RWPE1 (cell line): ENCODE measurements around the gene MTHFSD.

ENCODE experiments used
- CTCF ChIA-PET: fragments of 350-600 bp; sonication (Branson Sonifier 250); formaldehyde crosslinking; extraction: SDS; loops from one replicate; lab custom pipeline; 2021; lab: Yijun Ruan, JAX
- POLR2A ChIA-PET: fragments of 400-600 bp; formaldehyde crosslinking; extraction: SDS; loops from one replicate; lab custom pipeline; 2020; ENCODE audit warnings: antibody characterized with exemption; ENCODE audit not compliant: low non-redundant PET; lab: Yijun Ruan, JAX
- DNase-seq: peaks from one replicate; pipeline ENCODE4 v3.0.0; 2012; ENCODE audit warnings: low spot score
- H3K27ac ChIP-seq: fragments of 450-650 bp; 2 replicates; pipeline ENCODE4 v1.5.1; 2017
- TF ChIP-seq, protein P1 (sequence below): fragments of 450-650 bp; conservative IDR thresholded peaks from 2 replicates; pipeline ENCODE4 v1.5.1; 2017; ENCODE audit warnings: low read depth, mild to moderate bottlenecking

The MTHFSD gene

DNA sequence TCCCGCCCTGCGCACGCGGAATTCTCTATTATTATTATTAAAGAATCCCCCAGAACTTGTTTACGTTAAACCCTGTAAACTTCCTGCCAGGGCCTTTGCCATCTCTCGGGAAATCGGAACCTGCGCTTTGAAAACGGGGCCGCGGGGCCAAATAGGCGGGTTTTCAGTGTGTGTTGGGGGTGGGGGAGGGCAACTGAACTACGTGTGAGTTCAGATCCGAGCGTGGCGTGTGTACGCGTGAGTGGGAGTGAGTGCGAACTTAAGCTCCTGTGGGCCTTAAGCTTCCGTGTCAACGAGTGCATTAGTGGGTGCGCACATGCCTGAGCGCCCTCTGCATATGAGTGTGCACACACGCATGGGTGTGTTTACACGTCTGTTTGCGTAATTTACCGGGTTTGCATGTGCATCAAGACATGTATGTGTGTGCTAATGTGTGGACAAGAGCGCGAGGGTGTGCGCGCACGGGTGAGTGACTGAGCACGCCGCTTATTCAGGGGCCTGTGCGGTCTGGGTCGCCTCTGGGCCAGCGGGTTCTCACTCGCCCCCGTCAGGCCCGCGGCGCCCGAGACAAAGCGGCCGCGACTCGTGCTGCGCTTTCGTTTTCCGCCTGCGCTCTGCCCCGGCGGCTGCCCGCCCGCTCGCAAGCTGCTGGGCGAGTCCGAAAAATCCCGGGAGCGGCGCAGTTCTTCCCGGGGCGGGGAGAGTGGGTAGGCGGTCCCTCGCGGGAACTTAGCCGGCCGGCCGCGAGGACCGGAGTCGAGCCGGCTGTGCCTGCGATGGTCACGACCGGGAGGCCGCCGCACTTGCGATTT lies 45.9 kb downstream of the MTHFSD start:
- ChIA-PET POLR2A (interaction anchor here (0.6 kb wide), 1 partner anchor 162 kb away, joined by 4 read pairs; no protein-coding TSS in a partner anchor), CTCF (interaction anchor here (0.6 to 1.0 kb wide), 3 partner anchors 168 to 433 kb away, joined by 3 to 8 read pairs (median 5); no protein-coding TSS in a partner anchor)
- no peak overlapping the region for H3K27ac ChIP-seq
- peak; percentile 34 for DNase-seq
- TF ChIP-seq, protein P1, sequence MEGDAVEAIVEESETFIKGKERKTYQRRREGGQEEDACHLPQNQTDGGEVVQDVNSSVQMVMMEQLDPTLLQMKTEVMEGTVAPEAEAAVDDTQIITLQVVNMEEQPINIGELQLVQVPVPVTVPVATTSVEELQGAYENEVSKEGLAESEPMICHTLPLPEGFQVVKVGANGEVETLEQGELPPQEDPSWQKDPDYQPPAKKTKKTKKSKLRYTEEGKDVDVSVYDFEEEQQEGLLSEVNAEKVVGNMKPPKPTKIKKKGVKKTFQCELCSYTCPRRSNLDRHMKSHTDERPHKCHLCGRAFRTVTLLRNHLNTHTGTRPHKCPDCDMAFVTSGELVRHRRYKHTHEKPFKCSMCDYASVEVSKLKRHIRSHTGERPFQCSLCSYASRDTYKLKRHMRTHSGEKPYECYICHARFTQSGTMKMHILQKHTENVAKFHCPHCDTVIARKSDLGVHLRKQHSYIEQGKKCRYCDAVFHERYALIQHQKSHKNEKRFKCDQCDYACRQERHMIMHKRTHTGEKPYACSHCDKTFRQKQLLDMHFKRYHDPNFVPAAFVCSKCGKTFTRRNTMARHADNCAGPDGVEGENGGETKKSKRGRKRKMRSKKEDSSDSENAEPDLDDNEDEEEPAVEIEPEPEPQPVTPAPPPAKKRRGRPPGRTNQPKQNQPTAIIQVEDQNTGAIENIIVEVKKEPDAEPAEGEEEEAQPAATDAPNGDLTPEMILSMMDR: no peak

DNA sequence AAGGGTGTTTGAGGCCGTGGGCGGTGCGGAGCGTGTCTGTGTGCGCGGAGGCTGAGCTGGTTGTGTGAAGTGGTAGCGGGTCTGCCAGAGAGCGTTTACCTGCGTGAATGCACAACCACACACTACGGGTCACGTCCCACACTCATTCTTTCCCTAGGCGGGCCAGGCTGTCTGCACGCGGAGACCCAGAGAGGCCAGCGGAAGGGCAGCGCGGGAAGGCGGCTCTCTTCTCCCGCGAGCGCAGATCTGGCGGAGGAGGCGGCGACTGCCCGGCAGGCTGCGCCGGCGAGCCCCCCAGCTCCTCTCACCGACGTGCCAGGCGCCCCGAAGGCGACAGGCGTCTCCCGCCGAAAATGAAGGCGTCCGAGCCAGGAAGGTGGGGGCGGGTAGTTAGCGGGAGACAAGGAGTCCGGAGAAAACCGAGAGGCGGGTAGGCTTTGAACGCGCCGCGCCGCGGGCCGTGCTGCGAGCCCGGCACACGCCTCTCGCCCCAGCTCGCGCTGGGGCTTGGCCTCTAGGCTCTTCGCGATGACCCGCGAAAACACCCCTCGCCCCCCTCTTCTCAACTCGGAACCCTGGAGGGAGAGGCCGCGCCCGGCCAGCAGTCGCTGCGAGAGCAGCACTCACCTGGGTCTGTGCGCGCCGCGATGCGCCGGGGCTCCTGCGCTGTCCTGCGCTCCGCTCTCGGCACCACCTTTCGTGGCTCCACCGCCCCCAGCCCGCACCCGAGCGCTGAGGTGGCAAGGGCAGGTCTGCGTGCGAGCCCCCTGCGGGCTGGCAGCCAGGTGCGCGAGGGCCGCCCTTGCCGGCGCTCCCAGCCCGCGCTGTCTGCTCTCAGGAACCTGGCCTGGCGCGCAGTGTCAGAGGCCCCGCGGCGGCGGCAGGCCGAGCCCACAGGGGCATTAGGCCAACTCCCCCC lies 46.7 kb downstream of the MTHFSD start:
- no peak overlapping the region for H3K27ac ChIP-seq
- POLR2A ChIA-PET: no interaction called here
- no peak for DNase-seq
- CTCF ChIA-PET: interaction anchor here (1.2 kb wide), 1 partner anchor 9 kb away, joined by 8 read pairs; no protein-coding TSS in a partner anchor
- TF ChIP-seq, protein P1: no peak

DNA sequence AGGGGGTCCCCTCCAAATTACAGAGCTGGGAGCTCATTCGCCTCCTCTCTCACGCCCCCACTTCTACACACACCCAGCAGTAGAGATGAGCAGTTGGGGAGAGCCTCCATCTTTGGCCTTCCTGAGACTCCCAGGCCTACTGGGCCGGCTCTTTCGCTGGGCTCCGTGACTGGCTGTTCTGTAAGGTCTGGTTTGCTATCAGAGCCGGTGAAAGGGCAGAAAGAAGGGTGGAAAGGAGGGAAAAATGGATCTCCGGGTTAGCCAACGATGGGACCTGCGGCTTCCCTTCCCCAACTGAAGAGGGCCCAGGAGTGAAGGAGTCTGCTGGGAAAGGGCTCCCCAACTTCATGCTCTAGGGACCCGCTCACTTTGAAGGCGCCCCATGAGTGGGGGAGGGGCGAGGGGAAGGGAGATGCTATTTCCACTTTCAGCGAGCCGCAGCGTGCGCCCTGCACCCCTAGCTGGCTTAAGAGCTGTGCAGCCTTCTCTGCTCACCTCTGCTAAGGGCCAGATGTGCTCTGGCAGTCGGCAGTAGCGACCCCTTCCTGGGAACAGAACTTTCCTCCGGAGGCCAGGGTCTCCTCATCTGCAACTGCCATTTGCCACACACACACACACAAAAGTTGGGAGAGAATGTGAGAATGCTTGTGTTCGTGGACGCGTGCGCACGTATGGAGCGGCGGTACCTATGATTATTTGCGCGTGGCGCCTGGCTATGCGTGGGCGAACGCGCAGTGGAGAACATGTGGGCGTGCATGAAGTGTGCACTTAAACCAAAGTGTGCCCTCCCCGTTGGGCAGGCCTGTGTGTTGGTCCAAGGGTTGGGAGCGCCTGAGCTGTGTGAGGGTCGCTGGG lies 47.6 kb downstream of the MTHFSD start:
- no peak for DNase-seq
- ChIA-PET POLR2A (no interaction called here), CTCF (interaction anchor here (1.2 to 1.9 kb wide), 2 partner anchors 10 kb away, joined by 5 to 8 read pairs; no protein-coding TSS in a partner anchor)
- no peak overlapping the region for H3K27ac ChIP-seq
- TF ChIP-seq, protein P1: no peak

DNA sequence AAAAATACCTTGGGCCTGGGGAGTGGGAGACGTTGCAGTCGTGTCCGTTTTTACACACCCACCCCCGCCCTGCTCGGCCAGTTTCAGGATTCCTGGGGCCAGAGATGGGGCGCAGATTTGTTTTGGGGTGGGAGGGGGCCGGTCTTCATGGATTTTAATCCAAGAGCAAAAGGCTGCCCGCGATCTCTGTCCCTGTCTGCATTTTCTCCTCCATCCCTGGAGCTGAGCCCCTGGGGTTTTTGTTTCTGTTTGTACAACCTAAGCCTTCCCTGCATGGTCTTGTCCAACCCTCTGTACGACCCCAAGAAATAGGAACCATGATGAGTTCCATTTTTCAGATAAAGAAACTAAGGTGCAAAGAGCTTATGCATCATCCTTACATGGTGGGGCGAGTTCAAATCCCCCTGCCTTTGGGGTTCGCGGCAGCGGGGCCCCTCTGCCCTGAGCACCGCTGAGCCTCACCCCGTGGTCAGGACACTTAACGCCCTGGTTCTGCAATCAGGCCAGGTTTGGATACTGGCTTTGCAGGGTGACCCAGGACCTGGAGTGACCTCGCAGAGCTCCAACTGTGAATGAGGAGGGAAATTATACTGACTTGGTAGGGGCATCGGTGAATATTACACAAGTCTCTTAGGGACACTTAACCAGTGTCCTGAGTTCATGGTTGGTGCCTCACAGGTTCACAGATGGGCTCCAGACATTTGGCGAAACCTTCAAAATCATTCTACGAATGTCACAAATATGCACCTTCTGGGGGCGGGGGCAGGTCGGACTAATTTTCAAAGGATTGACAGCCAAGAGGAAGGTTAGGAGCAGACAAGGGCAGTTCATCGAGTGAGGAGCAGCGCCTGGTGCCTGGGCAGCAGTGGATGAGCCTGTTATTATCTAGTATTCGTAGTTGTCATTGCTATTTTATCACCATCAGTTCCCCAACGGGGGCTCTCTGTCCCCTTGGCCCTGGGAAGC lies 48.9 kb downstream of the MTHFSD start:
- DNase-seq: no peak
- H3K27ac ChIP-seq: no peak overlapping the region
- POLR2A ChIA-PET: no interaction called here
- TF ChIP-seq, protein P1: no peak
- CTCF ChIA-PET: interaction anchor here (1.9 kb wide), 1 partner anchor 11 kb away, joined by 5 read pairs; no protein-coding TSS in a partner anchor

DNA sequence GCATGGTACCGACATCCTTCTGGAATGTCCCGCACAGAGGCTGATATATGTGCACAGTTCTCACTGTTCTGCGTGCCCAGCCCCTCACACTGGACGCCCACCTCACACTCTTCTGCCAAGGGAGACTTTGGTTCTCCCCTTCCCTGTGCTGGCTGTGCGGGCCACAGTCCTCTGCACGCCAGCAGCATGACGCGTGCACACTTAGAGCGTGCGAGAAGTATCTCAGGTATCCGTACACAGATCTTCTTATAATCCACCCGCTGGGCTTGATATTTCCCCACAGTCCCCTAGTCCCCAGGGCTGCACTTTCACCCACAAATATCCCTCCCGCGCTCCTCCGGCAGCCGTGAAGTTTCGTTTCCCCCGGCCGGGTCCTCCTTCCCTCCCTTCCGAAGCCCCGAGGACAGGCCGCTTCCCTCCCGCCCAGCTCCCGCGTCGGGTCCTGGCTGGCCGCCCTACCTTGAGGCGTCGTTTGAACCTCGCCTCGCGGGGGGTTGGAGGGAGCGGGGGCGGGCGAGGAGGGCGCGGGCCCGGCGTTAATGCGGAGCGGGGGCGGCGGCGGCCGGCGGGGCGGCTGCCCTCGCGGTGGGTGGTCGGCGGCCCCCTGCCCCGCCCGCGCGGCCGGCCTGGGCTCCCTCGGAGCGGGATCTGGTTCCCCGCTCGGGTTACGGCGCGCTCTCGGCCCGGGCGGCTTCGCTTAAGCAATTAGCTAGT lies 49.7 kb downstream of the MTHFSD start:
- no peak overlapping the region for H3K27ac ChIP-seq
- ChIA-PET CTCF (interaction anchor here (1.9 kb wide), 1 partner anchor 12 kb away, joined by 5 read pairs; no protein-coding TSS in a partner anchor), POLR2A (no interaction called here)
- TF ChIP-seq, protein P1: no peak
- no peak for DNase-seq
